GM21390 (cell line): Measurements from ENCODE around the gene STAT3.
"Not testable (repeated sequence)": the region's sequence is repeated elsewhere in the genome, so short reads cannot be mapped to it uniquely, and the experiment has no call there.

Source experiments
- ATAC-seq: cut with Tn5 transposase; IDR thresholded peaks from one replicate; pipeline ENCODE4 v1.9.1; 2021; ENCODE audit not compliant: unreplicated experiment

The STAT3 gene

GRCh38 chr17:42303694-42304093, 84.5 kb downstream of the STAT3 start:
- ATAC-seq: no peak

GRCh38 chr17:42301022-42301421, 87.2 kb downstream of the STAT3 start:
- no peak for ATAC-seq

- not testable (repeated sequence) for ATAC-seq
Observed at GRCh38 chr17:42299913-42300312, 88.3 kb downstream of the STAT3 start.

GRCh38 chr17:42299361-42299760, 88.9 kb downstream of the STAT3 start:
- ATAC-seq: not testable (repeated sequence)

GRCh38 chr17:42297775-42298174, 90.5 kb downstream of the STAT3 start:
- ATAC-seq: not testable (repeated sequence)

GRCh38 chr17:42296012-42296411, 92.2 kb downstream of the STAT3 start:
- no peak for ATAC-seq

GRCh38 chr17:42294469-42295398, 93.5 kb downstream of the STAT3 start:
- no peak for ATAC-seq

- no peak for ATAC-seq
Observed at GRCh38 chr17:42291129-42291528, 97.1 kb downstream of the STAT3 start.

- ATAC-seq: no peak
Observed at GRCh38 chr17:42290577-42290976, 97.7 kb downstream of the STAT3 start.

GRCh38 chr17:42289611-42290181, 98.5 kb downstream of the STAT3 start:
- no peak for ATAC-seq

- no peak for ATAC-seq
Observed at GRCh38 chr17:42288803-42289610, 99.2 kb downstream of the STAT3 start.

- ATAC-seq: no peak
Observed at GRCh38 chr17:42287977-42288802, 100.1 kb downstream of the STAT3 start, which contains the start of gene STAT5A. Gene STAT5A, plus strand, starts transcription at chr17:42288498. Its CDS starts 914 bp downstream, at chr17:42289412.

GRCh38 chr17:42287305-42287976, 100.8 kb downstream of the STAT3 start:
- ATAC-seq: no peak

- ATAC-seq: no peak
Observed at GRCh38 chr17:42286411-42287221, 101.6 kb downstream of the STAT3 start.

- no peak for ATAC-seq
Observed at GRCh38 chr17:42285346-42286050, 102.7 kb downstream of the STAT3 start.

- no peak for ATAC-seq
Observed at GRCh38 chr17:42284566-42284965, 103.7 kb downstream of the STAT3 start.

- no peak for ATAC-seq
Observed at GRCh38 chr17:42284024-42284369, 104.2 kb downstream of the STAT3 start.

- no peak for ATAC-seq
Observed at GRCh38 chr17:42283241-42284023, 104.8 kb downstream of the STAT3 start.
